NCI-H1092 (cell line): ENCODE data around the gene INTS6L.
"Not testable (repeated sequence)": the region's sequence is repeated elsewhere in the genome, so short reads cannot be mapped to it uniquely, and the experiment has no call there.

Experiments
- DNase-seq: peaks from one replicate; lab custom pipeline; 2025; lab: John Stamatoyannopoulos, UW

The INTS6L gene

GRCh38 chrX:135528254-135528653, 7.8 kb downstream of the INTS6L start:
- no peak for DNase-seq

GRCh38 chrX:135528756-135529155, 8.3 kb downstream of the INTS6L start:
- DNase-seq, result no peak

- DNase-seq, result no peak
These were observed 9.6 kb downstream of the INTS6L start for GRCh38 chrX:135530097-135530496.

- no peak for DNase-seq
These were observed 11.4 kb downstream of the INTS6L start for GRCh38 chrX:135531813-135532212.

- DNase-seq, result no peak
These were observed 14.8 kb downstream of the INTS6L start for GRCh38 chrX:135535077-135535940.

- no peak for DNase-seq
These were observed 16.4 kb downstream of the INTS6L start for GRCh38 chrX:135536877-135537276.

GRCh38 chrX:135541351-135541750, 20.9 kb downstream of the INTS6L start:
- no peak for DNase-seq

- no peak for DNase-seq
These were observed 22.7 kb downstream of the INTS6L start for GRCh38 chrX:135543172-135543571.

GRCh38 chrX:135543924-135544323, 23.5 kb downstream of the INTS6L start:
- no peak for DNase-seq

- DNase-seq, result no peak
These were observed 24.0 kb downstream of the INTS6L start for GRCh38 chrX:135544338-135544948.

GRCh38 chrX:135547767-135548166, 27.3 kb downstream of the INTS6L start:
- DNase-seq, result no peak

- no peak for DNase-seq
These were observed 29.1 kb downstream of the INTS6L start for GRCh38 chrX:135549519-135549918.

GRCh38 chrX:135556055-135556454, 35.6 kb downstream of the INTS6L start:
- DNase-seq, result no peak

GRCh38 chrX:135557344-135557743, 36.9 kb downstream of the INTS6L start:
- no peak for DNase-seq

- no peak for DNase-seq
These were observed 52.0 kb downstream of the INTS6L start for GRCh38 chrX:135572436-135572835.

GRCh38 chrX:135581496-135581895, 61.0 kb downstream of the INTS6L start:
- no peak for DNase-seq

GRCh38 chrX:135585153-135585552, 64.7 kb downstream of the INTS6L start:
- no peak for DNase-seq

- no peak for DNase-seq
These were observed 71.4 kb downstream of the INTS6L start for GRCh38 chrX:135591871-135592270.

GRCh38 chrX:135594049-135594448, 73.6 kb downstream of the INTS6L start:
- not testable (repeated sequence) for DNase-seq

- DNase-seq, result not testable (repeated sequence)
These were observed 74.0 kb downstream of the INTS6L start for GRCh38 chrX:135594453-135594852.

GRCh38 chrX:135595543-135595942, 75.1 kb downstream of the INTS6L start:
- no peak for DNase-seq

GRCh38 chrX:135596495-135596894, 76.0 kb downstream of the INTS6L start:
- DNase-seq, result peak; percentile 53

- DNase-seq, result no peak
These were observed 85.4 kb downstream of the INTS6L start for GRCh38 chrX:135605906-135606305.
